NCI-H2029 (cell line): Measurements from ENCODE around the gene METTL22.

ENCODE experiments used
- DNase-seq: peaks from one replicate; lab custom pipeline; 2025; lab: John Stamatoyannopoulos, UW

Gene METTL22

GRCh38 chr16:8594149-8594666, 27.3 kb upstream of the METTL22 start:
- no peak for DNase-seq

GRCh38 chr16:8595783-8596182, 25.7 kb upstream of the METTL22 start:
- DNase-seq, result no peak

- no peak for DNase-seq
These were observed 24.9 kb upstream of the METTL22 start for GRCh38 chr16:8596581-8596980.

GRCh38 chr16:8600144-8600775, 21.2 kb upstream of the METTL22 start:
- DNase-seq, result no peak

- no peak for DNase-seq
These were observed 15.9 kb upstream of the METTL22 start for GRCh38 chr16:8605554-8605953.

- DNase-seq, result no peak
These were observed 14.3 kb upstream of the METTL22 start for GRCh38 chr16:8607214-8607613.

- no peak for DNase-seq
These were observed 10.4 kb upstream of the METTL22 start for GRCh38 chr16:8611122-8611521.

- DNase-seq, result no peak
These were observed 9.5 kb upstream of the METTL22 start for GRCh38 chr16:8611886-8612600.

- DNase-seq, result no peak
These were observed 7.0 kb upstream of the METTL22 start for GRCh38 chr16:8614435-8615029.

GRCh38 chr16:8619671-8620370, 1.7 kb upstream of the METTL22 start:
- no peak for DNase-seq

GRCh38 chr16:8620535-8620934, 963 bp upstream of the METTL22 start:
- no peak for DNase-seq

GRCh38 chr16:8621222-8621571, 301 bp upstream of the METTL22 start:
- no peak for DNase-seq

- no peak for DNase-seq
These were observed 788 bp downstream of the METTL22 start for GRCh38 chr16:8622315-8622656.

- no peak for DNase-seq
These were observed 2.1 kb downstream of the METTL22 start for GRCh38 chr16:8623634-8624033.

GRCh38 chr16:8625491-8626087, 4.1 kb downstream of the METTL22 start:
- DNase-seq, result no peak

GRCh38 chr16:8626946-8627345, 5.4 kb downstream of the METTL22 start:
- no peak for DNase-seq

GRCh38 chr16:8627456-8627855, 6.0 kb downstream of the METTL22 start:
- no peak for DNase-seq

GRCh38 chr16:8628981-8629725, 7.7 kb downstream of the METTL22 start:
- DNase-seq, result no peak

- DNase-seq, result no peak
These were observed 8.9 kb downstream of the METTL22 start for GRCh38 chr16:8630255-8630953.

- DNase-seq, result no peak
These were observed 9.9 kb downstream of the METTL22 start for GRCh38 chr16:8631373-8631772.

GRCh38 chr16:8631818-8632465, 10.4 kb downstream of the METTL22 start:
- DNase-seq, result no peak
